Tibial nerve (tissue), 3 donors: ENCODE results near the gene TGFB1.

Experiments
- CTCF ChIP-seq, 5 experiments: fragments of 200-600 bp in 3 of 5; fragments of 450-650 bp in 2 of 5; sonication (generic) in 3 of 5; IDR thresholded peaks; one replicate each; pipeline ENCODE4 v1.5.1; 2016 to 2019; ENCODE audit warnings: antibody characterized with exemption in 5 of 5, mild to moderate bottlenecking in 3 of 5, moderate library complexity in 2 of 5
- POLR2A ChIP-seq, 2 donors: fragments of 450-650 bp; IDR thresholded peaks; one replicate each; pipeline ENCODE4 v1.6.1; 2017; ENCODE audit warnings: antibody characterized with exemption in 2 of 2, mild to moderate bottlenecking in 2 of 2, moderate library complexity in 2 of 2

GRCh38 chr19:41323430-41324125, 30.1 kb downstream of the TGFB1 start:
- TF ChIP-seq POLR2A (IDR thresholded peaks at IDR 0.05) (peak in 1 of 2 donors; percentile 23), CTCF (IDR thresholded peaks at IDR 0.05) (no peak)
